ENCODE results near the gene KCP.

KCP gene

GRCh38 chr7:128827248-128827958, 83.1 kb downstream of the KCP start:
- Histone ChIP-seq H3K27me3 (ENCODE audit: insufficient read depth, poor library complexity, severe bottlenecking) (peaks cover 13% of the 10 kb centered on the region), H3K4me3 (replicated peaks; ENCODE audit: insufficient read depth, low read length) (no peak overlapping the region), H3K27ac (replicated peaks) (no peak overlapping the region)
- no peak for DNase-seq (ENCODE audit: low read depth in 1 of 2, low spot score in 1 of 2)
- TF ChIP-seq, protein P1, sequence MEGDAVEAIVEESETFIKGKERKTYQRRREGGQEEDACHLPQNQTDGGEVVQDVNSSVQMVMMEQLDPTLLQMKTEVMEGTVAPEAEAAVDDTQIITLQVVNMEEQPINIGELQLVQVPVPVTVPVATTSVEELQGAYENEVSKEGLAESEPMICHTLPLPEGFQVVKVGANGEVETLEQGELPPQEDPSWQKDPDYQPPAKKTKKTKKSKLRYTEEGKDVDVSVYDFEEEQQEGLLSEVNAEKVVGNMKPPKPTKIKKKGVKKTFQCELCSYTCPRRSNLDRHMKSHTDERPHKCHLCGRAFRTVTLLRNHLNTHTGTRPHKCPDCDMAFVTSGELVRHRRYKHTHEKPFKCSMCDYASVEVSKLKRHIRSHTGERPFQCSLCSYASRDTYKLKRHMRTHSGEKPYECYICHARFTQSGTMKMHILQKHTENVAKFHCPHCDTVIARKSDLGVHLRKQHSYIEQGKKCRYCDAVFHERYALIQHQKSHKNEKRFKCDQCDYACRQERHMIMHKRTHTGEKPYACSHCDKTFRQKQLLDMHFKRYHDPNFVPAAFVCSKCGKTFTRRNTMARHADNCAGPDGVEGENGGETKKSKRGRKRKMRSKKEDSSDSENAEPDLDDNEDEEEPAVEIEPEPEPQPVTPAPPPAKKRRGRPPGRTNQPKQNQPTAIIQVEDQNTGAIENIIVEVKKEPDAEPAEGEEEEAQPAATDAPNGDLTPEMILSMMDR (IDR thresholded peaks at IDR 0.05; ENCODE audit: insufficient read depth, low read length), result no peak
- no peak for TF ChIP-seq SPI1 (IDR thresholded peaks at IDR 0.05; ENCODE audit: borderline replicate concordance, low read depth)

DNA sequence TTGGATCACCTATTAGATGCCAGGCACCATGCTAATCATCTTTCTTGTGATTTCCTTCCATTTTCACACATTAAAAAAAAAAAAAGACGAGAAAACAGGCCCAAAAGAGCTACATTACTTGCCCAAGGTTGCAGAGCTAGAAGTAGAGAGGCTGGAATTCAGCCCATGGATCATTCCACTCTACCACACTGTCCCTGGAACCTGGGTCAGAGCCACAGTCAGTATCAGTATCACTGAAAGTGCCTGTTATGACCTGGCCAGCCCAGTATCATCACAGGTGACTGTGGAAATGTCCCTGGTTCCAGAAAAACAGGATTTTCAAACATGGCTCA, 83.6 kb downstream of the KCP start:
- Histone ChIP-seq H3K27ac (replicated peaks) (no peak overlapping the region), H3K27me3 (ENCODE audit: insufficient read depth, poor library complexity, severe bottlenecking) (peaks cover 10% of the 10 kb centered on the region), H3K4me3 (replicated peaks; ENCODE audit: insufficient read depth, low read length) (no peak overlapping the region)
- DNase-seq (ENCODE audit: low read depth in 1 of 2, low spot score in 1 of 2), result no peak
- TF ChIP-seq SPI1 (IDR thresholded peaks at IDR 0.05; ENCODE audit: borderline replicate concordance, low read depth) (no peak), POLR2AphosphoS5 (IDR thresholded peaks at IDR 0.05; ENCODE audit: low read depth) (no peak), GABPA (IDR thresholded peaks at IDR 0.05; ENCODE audit: low read depth) (no peak)
- TF ChIP-seq, protein P2, sequence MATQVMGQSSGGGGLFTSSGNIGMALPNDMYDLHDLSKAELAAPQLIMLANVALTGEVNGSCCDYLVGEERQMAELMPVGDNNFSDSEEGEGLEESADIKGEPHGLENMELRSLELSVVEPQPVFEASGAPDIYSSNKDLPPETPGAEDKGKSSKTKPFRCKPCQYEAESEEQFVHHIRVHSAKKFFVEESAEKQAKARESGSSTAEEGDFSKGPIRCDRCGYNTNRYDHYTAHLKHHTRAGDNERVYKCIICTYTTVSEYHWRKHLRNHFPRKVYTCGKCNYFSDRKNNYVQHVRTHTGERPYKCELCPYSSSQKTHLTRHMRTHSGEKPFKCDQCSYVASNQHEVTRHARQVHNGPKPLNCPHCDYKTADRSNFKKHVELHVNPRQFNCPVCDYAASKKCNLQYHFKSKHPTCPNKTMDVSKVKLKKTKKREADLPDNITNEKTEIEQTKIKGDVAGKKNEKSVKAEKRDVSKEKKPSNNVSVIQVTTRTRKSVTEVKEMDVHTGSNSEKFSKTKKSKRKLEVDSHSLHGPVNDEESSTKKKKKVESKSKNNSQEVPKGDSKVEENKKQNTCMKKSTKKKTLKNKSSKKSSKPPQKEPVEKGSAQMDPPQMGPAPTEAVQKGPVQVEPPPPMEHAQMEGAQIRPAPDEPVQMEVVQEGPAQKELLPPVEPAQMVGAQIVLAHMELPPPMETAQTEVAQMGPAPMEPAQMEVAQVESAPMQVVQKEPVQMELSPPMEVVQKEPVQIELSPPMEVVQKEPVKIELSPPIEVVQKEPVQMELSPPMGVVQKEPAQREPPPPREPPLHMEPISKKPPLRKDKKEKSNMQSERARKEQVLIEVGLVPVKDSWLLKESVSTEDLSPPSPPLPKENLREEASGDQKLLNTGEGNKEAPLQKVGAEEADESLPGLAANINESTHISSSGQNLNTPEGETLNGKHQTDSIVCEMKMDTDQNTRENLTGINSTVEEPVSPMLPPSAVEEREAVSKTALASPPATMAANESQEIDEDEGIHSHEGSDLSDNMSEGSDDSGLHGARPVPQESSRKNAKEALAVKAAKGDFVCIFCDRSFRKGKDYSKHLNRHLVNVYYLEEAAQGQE (IDR thresholded peaks at IDR 0.05; ENCODE audit: insufficient replicate concordance, low read depth), result no peak
- TF ChIP-seq, protein P1 (IDR thresholded peaks at IDR 0.05; ENCODE audit: insufficient read depth, low read length), result no peak
